ENCODE measurements around the gene ADGB.

The ADGB gene

GRCh38 chr6:146593986-146594385 is 4.8 kb upstream of the ADGB start:
- H3K4me3 ChIP-seq (ENCODE audit: low read depth, low read length): no peak overlapping the region
- TF ChIP-seq CTCF (IDR thresholded peaks at IDR 0.05; ENCODE audit: borderline replicate concordance, insufficient read depth, low read depth, low read length): no peak

- no peak overlapping the region for H3K4me3 ChIP-seq (ENCODE audit: low read depth, low read length)
- no peak for TF ChIP-seq CTCF (IDR thresholded peaks at IDR 0.05; ENCODE audit: borderline replicate concordance, insufficient read depth, low read depth, low read length)
Measured at GRCh38 chr6:146594495-146594894, 4.3 kb upstream of the ADGB start.

- no peak overlapping the region for H3K4me3 ChIP-seq (ENCODE audit: low read depth, low read length)
- TF ChIP-seq CTCF (IDR thresholded peaks at IDR 0.05; ENCODE audit: borderline replicate concordance, insufficient read depth, low read depth, low read length): no peak
Measured at GRCh38 chr6:146595972-146596731, 2.6 kb upstream of the ADGB start.

GRCh38 chr6:146601352-146601751 is 2.6 kb downstream of the ADGB start:
- TF ChIP-seq CTCF (IDR thresholded peaks at IDR 0.05; ENCODE audit: borderline replicate concordance, insufficient read depth, low read depth, low read length): no peak
- H3K4me3 ChIP-seq (ENCODE audit: low read depth, low read length): no peak overlapping the region

- TF ChIP-seq CTCF (IDR thresholded peaks at IDR 0.05; ENCODE audit: borderline replicate concordance, insufficient read depth, low read depth, low read length): no peak
- H3K4me3 ChIP-seq (ENCODE audit: low read depth, low read length): no peak overlapping the region
Measured at GRCh38 chr6:146602526-146602925, 3.8 kb downstream of the ADGB start.

GRCh38 chr6:146613947-146614346 is 15.2 kb downstream of the ADGB start:
- H3K4me3 ChIP-seq (ENCODE audit: low read depth, low read length): no peak overlapping the region
- no peak for TF ChIP-seq CTCF (IDR thresholded peaks at IDR 0.05; ENCODE audit: borderline replicate concordance, insufficient read depth, low read depth, low read length)

GRCh38 chr6:146620655-146621054 is 21.9 kb downstream of the ADGB start:
- no peak overlapping the region for H3K4me3 ChIP-seq (ENCODE audit: low read depth, low read length)
- no peak for TF ChIP-seq CTCF (IDR thresholded peaks at IDR 0.05; ENCODE audit: borderline replicate concordance, insufficient read depth, low read depth, low read length)
